Measurements from ENCODE around the gene PCED1A. TPM values are rescaled to one million over a fixed set of nuclear protein-coding genes. Genes with fewer than 3 reads are reported as not detected.

The PCED1A gene
- total and polyA plus RNA-seq, 9 of the 15 experiments (the other 6 are each of a cell fraction or from before 2014, with no cell fraction given), result 1.5 to 11.5 (median 5.9) TPM

DNA sequence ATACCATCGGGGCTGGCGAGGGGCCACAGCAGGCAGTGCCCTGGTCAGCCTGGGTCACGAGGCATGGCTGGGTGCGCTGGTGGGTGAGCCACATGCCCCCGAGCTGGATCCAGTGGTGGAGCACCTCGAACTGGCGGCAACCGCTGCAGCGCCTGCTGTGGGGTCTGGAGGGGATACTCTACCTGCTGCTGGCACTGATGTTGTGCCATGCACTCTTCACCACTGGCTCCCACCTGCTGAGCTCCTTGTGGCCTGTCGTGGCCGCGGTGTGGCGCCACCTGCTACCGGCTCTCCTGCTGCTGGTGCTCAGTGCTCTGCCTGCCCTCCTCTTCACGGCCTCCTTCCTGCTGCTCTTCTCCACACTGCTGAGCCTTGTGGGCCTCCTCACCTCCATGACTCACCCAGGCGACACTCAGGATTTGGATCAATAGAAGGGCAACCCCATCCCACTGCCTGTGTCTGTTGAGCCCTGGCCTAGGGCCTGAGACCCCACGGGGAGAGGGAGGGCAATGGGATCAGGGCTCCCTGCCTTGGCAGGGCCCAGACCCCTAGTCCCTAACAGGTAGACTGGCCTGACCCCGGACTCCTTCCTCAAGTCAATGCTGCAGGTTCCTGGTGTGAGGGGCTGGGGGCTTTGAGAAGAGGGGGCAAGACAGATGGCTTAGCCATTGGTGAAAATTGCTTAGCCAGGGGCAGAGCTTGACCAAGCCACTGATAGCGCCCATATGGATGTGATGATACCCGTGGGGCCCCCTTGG lies 23.7 kb downstream of the PCED1A start (continued):
- no peak for TF ChIP-seq JUND (IDR thresholded peaks at IDR 0.05; ENCODE audit: borderline replicate concordance, low read depth, low read length)
- TF ChIP-seq JUND (tag; IDR thresholded peaks at IDR 0.05; ENCODE audit: borderline replicate concordance, low read depth, low read length), result no peak
- no peak for TF ChIP-seq MIER1 (IDR thresholded peaks at IDR 0.05; ENCODE audit: low read depth)
- peak; percentile 40; the same call in 1 of the 2 replicates for TF ChIP-seq SMC3 (conservative IDR thresholded peaks at IDR 0.05; ENCODE audit: insufficient read depth, low read depth, low read length)
- TF ChIP-seq, protein P1, sequence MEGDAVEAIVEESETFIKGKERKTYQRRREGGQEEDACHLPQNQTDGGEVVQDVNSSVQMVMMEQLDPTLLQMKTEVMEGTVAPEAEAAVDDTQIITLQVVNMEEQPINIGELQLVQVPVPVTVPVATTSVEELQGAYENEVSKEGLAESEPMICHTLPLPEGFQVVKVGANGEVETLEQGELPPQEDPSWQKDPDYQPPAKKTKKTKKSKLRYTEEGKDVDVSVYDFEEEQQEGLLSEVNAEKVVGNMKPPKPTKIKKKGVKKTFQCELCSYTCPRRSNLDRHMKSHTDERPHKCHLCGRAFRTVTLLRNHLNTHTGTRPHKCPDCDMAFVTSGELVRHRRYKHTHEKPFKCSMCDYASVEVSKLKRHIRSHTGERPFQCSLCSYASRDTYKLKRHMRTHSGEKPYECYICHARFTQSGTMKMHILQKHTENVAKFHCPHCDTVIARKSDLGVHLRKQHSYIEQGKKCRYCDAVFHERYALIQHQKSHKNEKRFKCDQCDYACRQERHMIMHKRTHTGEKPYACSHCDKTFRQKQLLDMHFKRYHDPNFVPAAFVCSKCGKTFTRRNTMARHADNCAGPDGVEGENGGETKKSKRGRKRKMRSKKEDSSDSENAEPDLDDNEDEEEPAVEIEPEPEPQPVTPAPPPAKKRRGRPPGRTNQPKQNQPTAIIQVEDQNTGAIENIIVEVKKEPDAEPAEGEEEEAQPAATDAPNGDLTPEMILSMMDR (IDR thresholded peaks at IDR 0.05 in 2 of 3, conservative IDR thresholded peaks at IDR 0.05 in 1 of 3; ENCODE audit: insufficient read depth in 2 of 3, low read depth in 1 of 3, low read length in 3 of 3), result peak; percentile 46 to 59 (median 57)
- TF ChIP-seq HNRNPL (IDR thresholded peaks at IDR 0.05; ENCODE audit: low read depth, low read length), result no peak
- no peak for TF ChIP-seq ZFX (CRISPR knock-in tag; IDR thresholded peaks at IDR 0.05)
- TF ChIP-seq RAD21 (CRISPR knock-in tag; conservative IDR thresholded peaks at IDR 0.05 in 1 of 2, IDR thresholded peaks at IDR 0.05 in 1 of 2), result peak in 1 of 2 experiments; percentile 70; a peak in 2 of 4 replicates
- no peak for TF ChIP-seq LARP7 (IDR thresholded peaks at IDR 0.05)
- TF ChIP-seq FOXA3 (CRISPR knock-in tag; conservative IDR thresholded peaks at IDR 0.05 in 1 of 2, IDR thresholded peaks at IDR 0.05 in 1 of 2), result no peak
- TF ChIP-seq, protein P2, sequence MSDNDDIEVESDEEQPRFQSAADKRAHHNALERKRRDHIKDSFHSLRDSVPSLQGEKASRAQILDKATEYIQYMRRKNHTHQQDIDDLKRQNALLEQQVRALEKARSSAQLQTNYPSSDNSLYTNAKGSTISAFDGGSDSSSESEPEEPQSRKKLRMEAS (CRISPR knock-in tag; IDR thresholded peaks at IDR 0.05), result no peak
- no peak for TF ChIP-seq FOXK2 (conservative IDR thresholded peaks at IDR 0.05 in 1 of 2, IDR thresholded peaks at IDR 0.05 in 1 of 2; ENCODE audit: low read depth in 2 of 2)
- no peak for TF ChIP-seq MCM3 (IDR thresholded peaks at IDR 0.05)
- no peak for TF ChIP-seq EP300 (IDR thresholded peaks at IDR 0.05; ENCODE audit: low read length)
- TF ChIP-seq, protein P3, sequence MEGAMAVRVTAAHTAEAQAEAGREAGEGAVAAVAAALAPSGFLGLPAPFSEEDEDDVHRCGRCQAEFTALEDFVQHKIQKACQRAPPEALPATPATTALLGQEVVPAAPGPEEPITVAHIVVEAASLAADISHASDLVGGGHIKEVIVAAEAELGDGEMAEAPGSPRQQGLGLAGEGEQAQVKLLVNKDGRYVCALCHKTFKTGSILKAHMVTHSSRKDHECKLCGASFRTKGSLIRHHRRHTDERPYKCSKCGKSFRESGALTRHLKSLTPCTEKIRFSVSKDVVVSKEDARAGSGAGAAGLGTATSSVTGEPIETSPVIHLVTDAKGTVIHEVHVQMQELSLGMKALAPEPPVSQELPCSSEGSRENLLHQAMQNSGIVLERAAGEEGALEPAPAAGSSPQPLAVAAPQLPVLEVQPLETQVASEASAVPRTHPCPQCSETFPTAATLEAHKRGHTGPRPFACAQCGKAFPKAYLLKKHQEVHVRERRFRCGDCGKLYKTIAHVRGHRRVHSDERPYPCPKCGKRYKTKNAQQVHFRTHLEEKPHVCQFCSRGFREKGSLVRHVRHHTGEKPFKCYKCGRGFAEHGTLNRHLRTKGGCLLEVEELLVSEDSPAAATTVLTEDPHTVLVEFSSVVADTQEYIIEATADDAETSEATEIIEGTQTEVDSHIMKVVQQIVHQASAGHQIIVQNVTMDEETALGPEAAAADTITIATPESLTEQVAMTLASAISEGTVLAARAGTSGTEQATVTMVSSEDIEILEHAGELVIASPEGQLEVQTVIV (CRISPR knock-in tag; IDR thresholded peaks at IDR 0.05; ENCODE audit: borderline replicate concordance), result no peak
